ENCODE results near the gene MLLT3. TPM values are rescaled to one million over a fixed set of nuclear protein-coding genes. Genes with fewer than 3 reads are reported as not detected.

Gene MLLT3
- total and polyA plus RNA-seq, 2 of the 13 experiments (the other 11 are each of a cell fraction or from before 2014, with no cell fraction given) = 12.3 to 12.6 TPM

DNA sequence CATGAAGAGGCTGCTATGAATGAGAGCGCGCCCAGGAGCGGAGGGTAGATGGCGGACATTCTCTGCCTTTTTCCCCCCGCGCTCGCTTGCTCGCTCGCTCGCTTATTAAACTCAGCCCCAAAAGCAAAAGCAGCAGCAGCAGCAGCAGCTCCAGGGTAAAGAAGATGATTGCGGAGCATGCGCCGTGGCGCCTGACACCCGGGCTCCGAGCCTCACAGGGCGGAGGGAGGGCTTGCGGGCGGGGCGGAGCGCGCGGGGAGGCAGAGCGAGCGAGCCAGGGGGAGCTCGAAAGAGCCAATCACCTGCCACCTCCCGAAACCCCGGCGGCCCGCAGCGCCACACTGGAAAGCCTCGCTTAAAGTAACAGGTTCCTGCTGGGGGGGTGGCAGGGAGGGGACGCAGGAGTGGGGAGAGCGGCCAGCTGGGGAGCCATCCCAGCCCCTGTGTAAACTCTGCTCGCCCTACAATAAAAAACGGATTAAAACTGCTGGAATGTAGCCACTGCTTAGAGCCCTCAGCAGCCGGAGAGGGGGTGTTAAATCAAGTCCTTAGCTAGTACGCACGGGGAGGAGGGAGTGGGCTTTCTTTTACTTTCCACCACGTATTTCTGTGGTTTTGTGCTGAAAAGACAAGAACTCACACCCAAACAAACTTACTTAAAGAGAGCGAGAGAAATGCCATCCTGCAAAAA lies at the start of gene MLLT3 (continued):
- TF ChIP-seq PPARG (CRISPR knock-in tag; conservative IDR thresholded peaks at IDR 0.05) (no peak), LCORL (IDR thresholded peaks at IDR 0.05) (no peak), LCORL (CRISPR knock-in tag; IDR thresholded peaks at IDR 0.05) (no peak), ZNF879 (CRISPR knock-in tag; IDR thresholded peaks at IDR 0.05) (no peak), IRF2 (CRISPR knock-in tag; IDR thresholded peaks at IDR 0.05) (0 out of 2 replicates have a peak, but pooled peaks have one; percentile 23), ZNF30 (CRISPR knock-in tag; IDR thresholded peaks at IDR 0.05) (no peak), MAFK (conservative IDR thresholded peaks at IDR 0.05 in 1 of 2, IDR thresholded peaks at IDR 0.05 in 1 of 2; ENCODE audit: low read length in 2 of 2) (no peak), CEBPG (CRISPR knock-in tag; IDR thresholded peaks at IDR 0.05) (no peak), HOXA9 (CRISPR knock-in tag; IDR thresholded peaks at IDR 0.05; ENCODE audit: borderline replicate concordance) (no peak), ZNF746 (CRISPR knock-in tag; IDR thresholded peaks at IDR 0.05) (peak; percentile 35; the same call in 1 of the 2 replicates), ZNF781 (CRISPR knock-in tag; IDR thresholded peaks at IDR 0.05; ENCODE audit: borderline replicate concordance, not compliant biosample characterization) (no peak), GPN1 (CRISPR knock-in tag; IDR thresholded peaks at IDR 0.05; ENCODE audit: borderline replicate concordance) (no peak), RBFOX2 (IDR thresholded peaks at IDR 0.05; ENCODE audit: low read depth, low read length) (peak; percentile 51), SP140L (CRISPR knock-in tag; IDR thresholded peaks at IDR 0.05; ENCODE audit: borderline replicate concordance) (no peak), HES4 (CRISPR knock-in tag; IDR thresholded peaks at IDR 0.05; ENCODE audit: borderline replicate concordance) (no peak), PAWR (CRISPR knock-in tag; IDR thresholded peaks at IDR 0.05; ENCODE audit: borderline replicate concordance) (no peak), ZNF292 (CRISPR knock-in tag; IDR thresholded peaks at IDR 0.05; ENCODE audit: borderline replicate concordance, low read depth) (0 out of 2 replicates have a peak, but pooled peaks have one; percentile 67)
- TF ChIP-seq, protein P1, sequence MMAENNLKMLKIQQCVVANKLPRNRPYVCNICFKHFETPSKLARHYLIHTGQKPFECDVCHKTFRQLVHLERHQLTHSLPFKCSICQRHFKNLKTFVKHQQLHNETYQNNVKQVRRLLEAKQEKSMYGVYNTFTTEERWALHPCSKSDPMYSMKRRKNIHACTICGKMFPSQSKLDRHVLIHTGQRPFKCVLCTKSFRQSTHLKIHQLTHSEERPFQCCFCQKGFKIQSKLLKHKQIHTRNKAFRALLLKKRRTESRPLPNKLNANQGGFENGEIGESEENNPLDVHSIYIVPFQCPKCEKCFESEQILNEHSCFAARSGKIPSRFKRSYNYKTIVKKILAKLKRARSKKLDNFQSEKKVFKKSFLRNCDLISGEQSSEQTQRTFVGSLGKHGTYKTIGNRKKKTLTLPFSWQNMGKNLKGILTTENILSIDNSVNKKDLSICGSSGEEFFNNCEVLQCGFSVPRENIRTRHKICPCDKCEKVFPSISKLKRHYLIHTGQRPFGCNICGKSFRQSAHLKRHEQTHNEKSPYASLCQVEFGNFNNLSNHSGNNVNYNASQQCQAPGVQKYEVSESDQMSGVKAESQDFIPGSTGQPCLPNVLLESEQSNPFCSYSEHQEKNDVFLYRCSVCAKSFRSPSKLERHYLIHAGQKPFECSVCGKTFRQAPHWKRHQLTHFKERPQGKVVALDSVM (CRISPR knock-in tag; IDR thresholded peaks at IDR 0.05) = no peak
- TF ChIP-seq, protein P2, sequence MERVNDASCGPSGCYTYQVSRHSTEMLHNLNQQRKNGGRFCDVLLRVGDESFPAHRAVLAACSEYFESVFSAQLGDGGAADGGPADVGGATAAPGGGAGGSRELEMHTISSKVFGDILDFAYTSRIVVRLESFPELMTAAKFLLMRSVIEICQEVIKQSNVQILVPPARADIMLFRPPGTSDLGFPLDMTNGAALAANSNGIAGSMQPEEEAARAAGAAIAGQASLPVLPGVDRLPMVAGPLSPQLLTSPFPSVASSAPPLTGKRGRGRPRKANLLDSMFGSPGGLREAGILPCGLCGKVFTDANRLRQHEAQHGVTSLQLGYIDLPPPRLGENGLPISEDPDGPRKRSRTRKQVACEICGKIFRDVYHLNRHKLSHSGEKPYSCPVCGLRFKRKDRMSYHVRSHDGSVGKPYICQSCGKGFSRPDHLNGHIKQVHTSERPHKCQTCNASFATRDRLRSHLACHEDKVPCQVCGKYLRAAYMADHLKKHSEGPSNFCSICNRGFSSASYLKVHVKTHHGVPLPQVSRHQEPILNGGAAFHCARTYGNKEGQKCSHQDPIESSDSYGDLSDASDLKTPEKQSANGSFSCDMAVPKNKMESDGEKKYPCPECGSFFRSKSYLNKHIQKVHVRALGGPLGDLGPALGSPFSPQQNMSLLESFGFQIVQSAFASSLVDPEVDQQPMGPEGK (CRISPR knock-in tag; IDR thresholded peaks at IDR 0.05) = peak; percentile 89

Measured in HepG2 (cell line).